Gastrocnemius medialis (tissue), 4 donors: ENCODE measurements around the gene APBA1. TPM values are rescaled to one million over a fixed set of nuclear protein-coding genes. Genes with fewer than 3 reads are reported as not detected.
A peak's percentile ranks its signal among the peaks of the same experiment; 100 is the strongest.

ENCODE experiments used
- ATAC-seq, 2 donors: fragments of 150-250 bp; one replicate each; pipeline ENCODE4 v1.9.1; 2016
- DNase-seq, 2 donors: peaks; one replicate each; pipeline ENCODE4 v3.0.0-alpha.2; 2019
- H3K27ac ChIP-seq, 4 donors: fragments of 200-600 bp; sonication (generic); 1 replicate in 1 of 4; 2 replicates in 3 of 4; pipeline ENCODE4 v1.5.1; 2016 to 2018; ENCODE audit warnings: mild to moderate bottlenecking in 2 of 4, moderate library complexity in 1 of 4
- H3K27me3 ChIP-seq, 3 donors: fragments of 200-600 bp; sonication (generic) in 2 of 3; 1 replicate in 1 of 3; 2 replicates in 2 of 3; pipeline versions ENCODE4 v1.5.1 to v1.6.0; 2016 to 2019; ENCODE audit warnings: mild to moderate bottlenecking in 1 of 3, moderate library complexity in 1 of 3
- H3K36me3 ChIP-seq, 2 donors: fragments of 200-600 bp; sonication (generic) in 1 of 2; one replicate each; pipeline ENCODE4 v1.5.1; 2017 to 2018
- H3K4me1 ChIP-seq, 2 donors: fragments of 200-600 bp; sonication (generic) in 1 of 2; one replicate each; pipeline ENCODE4 v1.5.1; 2016 to 2017; ENCODE audit warnings: mild to moderate bottlenecking in 2 of 2
- H3K4me3 ChIP-seq, 4 donors: fragments of 200-600 bp; sonication (generic) in 3 of 4; 1 replicate in 1 of 4; 2 replicates in 3 of 4; pipeline ENCODE4 v1.5.1; 2016 to 2019; ENCODE audit warnings: mild to moderate bottlenecking in 2 of 4
- H3K9me3 ChIP-seq, 3 donors: fragments of 200-600 bp; sonication (generic) in 2 of 3; 1 replicate in 1 of 3; 2 replicates in 2 of 3; pipeline ENCODE4 v1.5.1; 2016 to 2019
- POLR2A ChIP-seq, 2 donors: fragments of 450-650 bp; IDR thresholded peaks; one replicate each; pipeline ENCODE4 v1.6.1; 2017; ENCODE audit warnings: antibody characterized with exemption in 2 of 2, mild to moderate bottlenecking in 2 of 2, moderate library complexity in 2 of 2
- in situ Hi-C, 4 donors: fragments of 200-750 bp; cut with MboI; loops; one replicate each; pipeline versions ENCODE4 v1.15.0 to v1.8.0; 2017; ENCODE audit warnings: low sequenced_read_pairs in 4 of 4
- intact Hi-C: fragments of 100-400 bp; cut with DNase I; formaldehyde crosslinking; loops from one replicate; pipeline ENCODE4 v1.15.1; 2023; ENCODE audit warnings: low total_unique reads
- total RNA-seq, 4 donors: library from RNA; depleted of rRNA; stranded (reverse); fragments of >200 nt; gene quantifications; one replicate each; pipeline versions ENCODE4 v1.1.0 to v1.2.3, GENCODE V29; 2016
- TF ChIP-seq, protein P1 (sequence below), 5 experiments: fragments of 450-650 bp in 3 of 5; fragments of 200-600 bp in 2 of 5; sonication (generic) in 2 of 5; IDR thresholded peaks in 4 of 5; conservative IDR thresholded peaks in 1 of 5; 1 replicate in 4 of 5; 2 replicates in 1 of 5; pipeline ENCODE4 v1.5.1; 2016 to 2019; ENCODE audit warnings: antibody characterized with exemption in 5 of 5, mild to moderate bottlenecking in 3 of 5, moderate library complexity in 3 of 5

Gene APBA1
- total RNA-seq, 4 donors from 2014 or later, result 0.61 to 2.3 (median 1.4) TPM

GRCh38 chr9:69499959-69500358, 172.2 kb downstream of the APBA1 start:
- no peaks in the 10 kb centered on the region for H3K9me3 ChIP-seq
- no peak for ATAC-seq

DNA sequence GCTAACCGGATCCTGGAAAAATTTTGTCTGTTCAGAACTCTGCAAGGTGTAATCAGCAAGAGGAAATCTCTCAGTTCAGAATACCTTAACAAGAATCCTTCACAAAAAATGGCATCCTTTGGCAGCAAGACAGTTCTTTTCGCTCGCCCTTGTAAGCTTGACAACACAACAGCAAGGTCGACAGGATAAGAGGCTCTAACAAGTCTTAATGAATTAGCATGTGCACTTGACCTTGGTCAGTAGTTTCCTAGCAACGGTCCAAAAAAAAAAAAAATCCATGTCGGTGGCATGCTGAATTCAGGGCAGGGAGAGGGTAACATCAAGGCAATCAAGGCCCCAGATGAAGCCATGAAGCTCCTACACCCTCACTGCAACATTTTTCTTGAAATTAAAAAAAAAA, 172.8 kb downstream of the APBA1 start:
- in situ Hi-C loops, result no loop called here

More at GRCh38 chr9:69499959-69500358, 172.2 kb downstream of the APBA1 start:
- no peak for DNase-seq
- intact Hi-C loops, result no loop called here
- H3K27me3 ChIP-seq, result no peaks in the 10 kb centered on the region
- H3K27ac ChIP-seq, result no peak overlapping the region
- no peaks in the 10 kb centered on the region for H3K36me3 ChIP-seq
- no peak overlapping the region for H3K4me3 ChIP-seq
- TF ChIP-seq, protein P1, sequence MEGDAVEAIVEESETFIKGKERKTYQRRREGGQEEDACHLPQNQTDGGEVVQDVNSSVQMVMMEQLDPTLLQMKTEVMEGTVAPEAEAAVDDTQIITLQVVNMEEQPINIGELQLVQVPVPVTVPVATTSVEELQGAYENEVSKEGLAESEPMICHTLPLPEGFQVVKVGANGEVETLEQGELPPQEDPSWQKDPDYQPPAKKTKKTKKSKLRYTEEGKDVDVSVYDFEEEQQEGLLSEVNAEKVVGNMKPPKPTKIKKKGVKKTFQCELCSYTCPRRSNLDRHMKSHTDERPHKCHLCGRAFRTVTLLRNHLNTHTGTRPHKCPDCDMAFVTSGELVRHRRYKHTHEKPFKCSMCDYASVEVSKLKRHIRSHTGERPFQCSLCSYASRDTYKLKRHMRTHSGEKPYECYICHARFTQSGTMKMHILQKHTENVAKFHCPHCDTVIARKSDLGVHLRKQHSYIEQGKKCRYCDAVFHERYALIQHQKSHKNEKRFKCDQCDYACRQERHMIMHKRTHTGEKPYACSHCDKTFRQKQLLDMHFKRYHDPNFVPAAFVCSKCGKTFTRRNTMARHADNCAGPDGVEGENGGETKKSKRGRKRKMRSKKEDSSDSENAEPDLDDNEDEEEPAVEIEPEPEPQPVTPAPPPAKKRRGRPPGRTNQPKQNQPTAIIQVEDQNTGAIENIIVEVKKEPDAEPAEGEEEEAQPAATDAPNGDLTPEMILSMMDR (IDR thresholded peaks at IDR 0.05 in 4 of 5, conservative IDR thresholded peaks at IDR 0.05 in 1 of 5), result no peak
- no peak for TF ChIP-seq POLR2A (IDR thresholded peaks at IDR 0.05)
- peaks cover 0 to 11% of the 10 kb centered on the region in 2 donors for H3K4me1 ChIP-seq
- in situ Hi-C loops, result no loop called here

GRCh38 chr9:69498470-69498869, 173.7 kb downstream of the APBA1 start:
- Histone ChIP-seq H3K27ac (no peak overlapping the region), H3K36me3 (no peaks in the 10 kb centered on the region), H3K4me3 (no peak overlapping the region), H3K4me1 (peaks cover 0 to 11% of the 10 kb centered on the region in 2 donors), H3K9me3 (no peaks in the 10 kb centered on the region), H3K27me3 (no peaks in the 10 kb centered on the region)
- ATAC-seq (no peak), DNase-seq (no peak)
- in situ Hi-C loops, result no loop called here
- intact Hi-C loops, result no loop called here
- no peak for TF ChIP-seq POLR2A (IDR thresholded peaks at IDR 0.05)
- TF ChIP-seq, protein P1 (IDR thresholded peaks at IDR 0.05 in 4 of 5, conservative IDR thresholded peaks at IDR 0.05 in 1 of 5), result no peak

More for the DNA sequence above, 172.8 kb downstream of the APBA1 start:
- no peaks in the 10 kb centered on the region for H3K9me3 ChIP-seq
- intact Hi-C loops, result no loop called here
- peaks cover 0 to 11% of the 10 kb centered on the region in 2 donors for H3K4me1 ChIP-seq
- ATAC-seq, result no peak
- H3K36me3 ChIP-seq, result no peaks in the 10 kb centered on the region
- H3K27ac ChIP-seq, result no peak overlapping the region
- DNase-seq, result no peak
- TF ChIP-seq, protein P1 (IDR thresholded peaks at IDR 0.05 in 4 of 5, conservative IDR thresholded peaks at IDR 0.05 in 1 of 5), result no peak
- no peak for TF ChIP-seq POLR2A (IDR thresholded peaks at IDR 0.05)
- H3K4me3 ChIP-seq, result no peak overlapping the region
- no peaks in the 10 kb centered on the region for H3K27me3 ChIP-seq

DNA sequence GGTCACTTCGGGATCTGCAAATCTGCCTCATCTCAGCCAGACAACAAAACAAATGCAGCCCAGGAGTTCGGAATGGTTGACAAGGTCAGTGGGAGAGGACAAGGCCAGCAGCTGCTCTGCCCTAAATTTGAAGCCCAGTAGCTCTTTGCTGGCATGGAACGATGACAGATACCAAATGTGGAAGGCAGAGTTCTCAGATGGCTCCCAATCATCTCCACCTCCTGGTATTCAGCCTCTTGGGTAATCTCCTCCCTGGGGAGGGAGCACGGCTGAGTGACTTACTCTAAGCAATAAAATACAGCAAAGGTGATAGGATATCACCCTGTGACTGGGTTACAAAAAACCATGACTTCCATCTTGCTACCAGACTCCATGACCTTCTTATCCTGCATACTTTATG, 174.4 kb downstream of the APBA1 start:
- ATAC-seq (peak; percentile 88 to 95), DNase-seq (peak; percentile 29 to 58)
- Histone ChIP-seq H3K27me3 (no peaks in the 10 kb centered on the region), H3K4me1 (peaks cover 0 to 11% of the 10 kb centered on the region in 2 donors), H3K27ac (peak overlapping the region in 2 of 4 donors; percentile 36 to 41), H3K4me3 (no peak overlapping the region), H3K36me3 (no peaks in the 10 kb centered on the region), H3K9me3 (no peaks in the 10 kb centered on the region)
- intact Hi-C loops, result no loop called here
- TF ChIP-seq, protein P1 (IDR thresholded peaks at IDR 0.05 in 4 of 5, conservative IDR thresholded peaks at IDR 0.05 in 1 of 5), result no peak
- no peak for TF ChIP-seq POLR2A (IDR thresholded peaks at IDR 0.05)
- in situ Hi-C loops, result no loop called here
